ENCODE measurements around the gene GRIPAP1.

The GRIPAP1 gene

DNA sequence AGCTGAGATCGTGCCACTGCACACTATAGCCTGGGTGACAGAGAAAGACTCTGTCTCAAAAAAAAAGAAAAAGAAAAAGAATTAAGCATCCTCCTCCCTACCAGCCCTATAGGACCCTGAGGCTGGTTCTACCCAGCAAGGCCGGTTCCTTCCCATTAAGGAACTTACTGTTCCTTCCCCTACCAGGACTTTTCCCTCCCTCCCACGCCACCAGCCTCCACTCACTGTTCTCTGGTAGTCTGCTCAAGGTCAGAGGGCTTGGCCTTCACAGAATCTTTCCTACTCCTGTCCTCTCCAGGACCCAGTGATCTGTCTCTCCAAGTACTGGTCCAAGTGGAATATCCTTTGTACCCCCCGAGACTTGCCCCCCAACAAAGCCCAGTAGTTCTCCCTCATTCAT lies 1.4 kb downstream of the GRIPAP1 start:
- H3K4me3 ChIP-seq (ENCODE audit: low read depth, low read length): peak overlapping the region; percentile 97
- no peak for DNase-seq (ENCODE audit: low read depth)
- TF ChIP-seq, protein P1, sequence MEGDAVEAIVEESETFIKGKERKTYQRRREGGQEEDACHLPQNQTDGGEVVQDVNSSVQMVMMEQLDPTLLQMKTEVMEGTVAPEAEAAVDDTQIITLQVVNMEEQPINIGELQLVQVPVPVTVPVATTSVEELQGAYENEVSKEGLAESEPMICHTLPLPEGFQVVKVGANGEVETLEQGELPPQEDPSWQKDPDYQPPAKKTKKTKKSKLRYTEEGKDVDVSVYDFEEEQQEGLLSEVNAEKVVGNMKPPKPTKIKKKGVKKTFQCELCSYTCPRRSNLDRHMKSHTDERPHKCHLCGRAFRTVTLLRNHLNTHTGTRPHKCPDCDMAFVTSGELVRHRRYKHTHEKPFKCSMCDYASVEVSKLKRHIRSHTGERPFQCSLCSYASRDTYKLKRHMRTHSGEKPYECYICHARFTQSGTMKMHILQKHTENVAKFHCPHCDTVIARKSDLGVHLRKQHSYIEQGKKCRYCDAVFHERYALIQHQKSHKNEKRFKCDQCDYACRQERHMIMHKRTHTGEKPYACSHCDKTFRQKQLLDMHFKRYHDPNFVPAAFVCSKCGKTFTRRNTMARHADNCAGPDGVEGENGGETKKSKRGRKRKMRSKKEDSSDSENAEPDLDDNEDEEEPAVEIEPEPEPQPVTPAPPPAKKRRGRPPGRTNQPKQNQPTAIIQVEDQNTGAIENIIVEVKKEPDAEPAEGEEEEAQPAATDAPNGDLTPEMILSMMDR (IDR thresholded peaks at IDR 0.05; ENCODE audit: low read depth, low read length): no peak
- TF ChIP-seq, protein P2, sequence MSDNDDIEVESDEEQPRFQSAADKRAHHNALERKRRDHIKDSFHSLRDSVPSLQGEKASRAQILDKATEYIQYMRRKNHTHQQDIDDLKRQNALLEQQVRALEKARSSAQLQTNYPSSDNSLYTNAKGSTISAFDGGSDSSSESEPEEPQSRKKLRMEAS (IDR thresholded peaks at IDR 0.05; ENCODE audit: low read depth, low read length): no peak
- TF ChIP-seq POLR2A (IDR thresholded peaks at IDR 0.05; ENCODE audit: extremely low read depth, insufficient read length) (no peak), MYC (IDR thresholded peaks at IDR 0.05; ENCODE audit: low read depth, low read length) (no peak)

DNA sequence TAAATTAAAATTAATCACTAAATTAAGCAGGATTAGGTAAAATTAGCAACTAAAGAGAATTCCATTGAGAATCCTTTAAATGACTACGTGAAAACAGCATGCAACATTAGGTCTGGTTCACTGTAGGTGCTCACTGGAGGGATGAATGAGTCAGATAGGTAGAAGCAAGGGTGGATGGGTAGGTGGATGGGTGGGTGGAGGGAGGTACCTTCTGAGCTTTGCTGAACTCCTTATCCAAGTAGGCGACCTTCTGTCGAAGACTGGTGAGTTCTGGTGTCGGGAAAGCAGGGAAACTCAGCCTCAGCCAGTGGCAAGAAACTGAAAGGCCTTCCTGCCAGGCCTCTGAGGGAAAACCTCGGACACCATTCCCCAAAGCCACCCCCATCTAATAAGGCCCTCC lies 3.0 kb downstream of the GRIPAP1 start:
- TF ChIP-seq MYC (IDR thresholded peaks at IDR 0.05; ENCODE audit: low read depth, low read length): no peak
- TF ChIP-seq, protein P2 (IDR thresholded peaks at IDR 0.05; ENCODE audit: low read depth, low read length): no peak
- TF ChIP-seq, protein P1 (IDR thresholded peaks at IDR 0.05; ENCODE audit: low read depth, low read length): no peak
- no peak for TF ChIP-seq POLR2A (IDR thresholded peaks at IDR 0.05; ENCODE audit: extremely low read depth, insufficient read length)
- no peak overlapping the region for H3K4me3 ChIP-seq (ENCODE audit: low read depth, low read length)
- no peak for DNase-seq (ENCODE audit: low read depth)

DNA sequence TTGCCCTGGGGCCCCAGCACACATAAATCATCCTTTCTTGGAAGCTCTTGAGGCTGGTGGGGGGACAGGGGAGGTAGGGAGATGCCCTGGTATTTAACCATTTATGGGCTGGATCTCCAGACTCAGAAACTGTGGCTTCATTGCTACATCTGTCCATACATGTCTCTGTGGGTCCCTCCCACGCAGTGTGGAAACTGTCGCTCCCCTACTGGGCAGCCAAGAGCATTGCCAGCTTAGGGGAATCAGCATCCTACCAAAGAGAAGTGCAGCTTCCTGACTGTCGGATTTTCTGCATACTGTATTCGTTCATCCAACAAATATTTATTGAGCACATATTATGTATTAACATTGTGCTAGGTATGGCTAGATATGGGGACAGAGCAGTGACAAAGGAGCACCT lies 3.7 kb downstream of the GRIPAP1 start:
- DNase-seq (ENCODE audit: low read depth): peak; percentile 66
- TF ChIP-seq, protein P1 (IDR thresholded peaks at IDR 0.05; ENCODE audit: low read depth, low read length): peak; percentile 33
- TF ChIP-seq, protein P2 (IDR thresholded peaks at IDR 0.05; ENCODE audit: low read depth, low read length): no peak
- TF ChIP-seq MYC (IDR thresholded peaks at IDR 0.05; ENCODE audit: low read depth, low read length): no peak
- H3K4me3 ChIP-seq (ENCODE audit: low read depth, low read length): no peak overlapping the region

DNA sequence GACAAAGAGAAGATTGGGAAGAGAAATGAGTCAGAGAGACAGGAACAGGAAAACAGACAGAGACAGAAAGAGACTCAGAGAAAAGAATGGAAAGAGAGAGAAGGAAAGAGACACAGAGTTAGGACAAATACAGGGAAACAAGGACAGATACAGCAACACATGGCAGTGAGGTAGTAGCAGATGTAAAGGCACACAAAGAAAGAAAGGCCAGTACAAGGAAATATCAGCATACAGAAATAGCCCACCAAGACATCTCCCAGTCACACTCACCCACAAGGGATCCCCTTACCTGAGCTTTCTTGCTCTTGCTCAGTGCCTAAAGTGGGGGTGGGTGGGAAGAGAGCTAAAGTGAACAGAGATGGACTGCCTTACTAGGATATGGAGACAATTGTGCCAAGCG lies 4.2 kb downstream of the GRIPAP1 start:
- TF ChIP-seq MYC (IDR thresholded peaks at IDR 0.05; ENCODE audit: low read depth, low read length): no peak
- DNase-seq (ENCODE audit: low read depth): no peak
- H3K4me3 ChIP-seq (ENCODE audit: low read depth, low read length): no peak overlapping the region

DNA sequence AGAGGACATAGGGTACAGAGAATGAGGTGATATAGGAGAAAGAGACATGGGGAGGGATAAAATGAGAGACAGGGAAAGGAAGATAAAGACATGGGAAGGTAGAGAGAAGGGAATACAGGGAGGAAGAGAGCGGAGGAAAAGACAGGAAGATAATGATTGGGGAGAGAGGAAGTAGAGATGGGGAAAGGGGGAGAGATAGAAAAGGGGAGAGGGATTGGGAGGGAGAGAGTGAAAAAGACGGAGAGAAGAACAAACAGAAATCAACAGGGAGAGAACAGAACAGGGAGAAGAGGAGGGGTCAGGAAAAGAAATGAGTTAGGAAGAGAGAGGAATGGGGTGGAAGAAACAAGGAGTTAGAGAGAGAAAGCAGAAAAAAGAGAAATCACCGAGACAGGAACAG lies 4.6 kb downstream of the GRIPAP1 start:
- no peak overlapping the region for H3K4me3 ChIP-seq (ENCODE audit: low read depth, low read length)
- TF ChIP-seq MYC (IDR thresholded peaks at IDR 0.05; ENCODE audit: low read depth, low read length) (no peak), POLR2A (IDR thresholded peaks at IDR 0.05; ENCODE audit: extremely low read depth, insufficient read length) (no peak)
- TF ChIP-seq, protein P1 (IDR thresholded peaks at IDR 0.05; ENCODE audit: low read depth, low read length): no peak
- TF ChIP-seq, protein P2 (IDR thresholded peaks at IDR 0.05; ENCODE audit: low read depth, low read length): no peak

DNA sequence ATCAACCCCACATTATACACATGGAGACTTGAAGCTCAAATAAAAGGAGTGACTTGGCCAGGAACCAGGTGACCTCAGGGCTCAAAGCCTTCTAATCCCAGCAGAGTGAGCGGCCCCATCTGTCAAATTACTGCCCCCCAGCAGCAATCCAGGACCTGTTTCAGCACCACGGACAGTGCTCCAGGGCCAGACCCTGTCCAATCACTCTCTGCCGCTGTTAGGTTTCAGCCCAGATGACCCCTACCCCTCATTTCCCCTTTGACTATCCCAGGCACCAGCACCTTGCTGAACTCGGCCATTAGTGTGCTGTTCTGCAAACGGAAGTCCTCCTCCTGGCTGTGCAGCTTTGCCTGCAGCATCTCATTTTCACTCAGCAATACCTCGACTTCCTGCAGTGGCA lies 5.1 kb downstream of the GRIPAP1 start:
- TF ChIP-seq, protein P2 (IDR thresholded peaks at IDR 0.05; ENCODE audit: low read depth, low read length): no peak
- TF ChIP-seq MYC (IDR thresholded peaks at IDR 0.05; ENCODE audit: low read depth, low read length): no peak
- TF ChIP-seq, protein P1 (IDR thresholded peaks at IDR 0.05; ENCODE audit: low read depth, low read length): no peak
- TF ChIP-seq POLR2A (IDR thresholded peaks at IDR 0.05; ENCODE audit: extremely low read depth, insufficient read length): no peak
- DNase-seq (ENCODE audit: low read depth): peak; percentile 24
- H3K4me3 ChIP-seq (ENCODE audit: low read depth, low read length): no peak overlapping the region

More for the DNA sequence above, 4.6 kb downstream of the GRIPAP1 start:
- no peak for DNase-seq (ENCODE audit: low read depth)
